ENCODE measurements around the gene ERBB4.

Gene ERBB4

GRCh38 chr2:211664321-211664720 lies 874.3 kb downstream of the ERBB4 start:
- WGBS, 2 experiments = 60 to 88% methylated on average over 1 to 2 of the region's 2 CpGs
- H3K27me3 ChIP-seq (ENCODE audit: control insufficient read depth, insufficient read depth, low read length, poor library complexity, severe bottlenecking) = no peaks in the 10 kb centered on the region
- no peaks in the 10 kb centered on the region for H3K9me3 ChIP-seq (ENCODE audit: control insufficient read depth, low read length)
- no peaks in the 10 kb centered on the region for H3K36me3 ChIP-seq (ENCODE audit: control insufficient read depth, insufficient read depth, low read length)
- no peaks in the 10 kb centered on the region for H3K4me1 ChIP-seq (ENCODE audit: control insufficient read depth, insufficient read depth, low read length)
- no peak overlapping the region for H3K4me3 ChIP-seq (ENCODE audit: insufficient read depth, low read depth, low read length)
- no peak overlapping the region for H3K27ac ChIP-seq (ENCODE audit: insufficient read depth, low read depth, low read length, poor library complexity, severe bottlenecking)

GRCh38 chr2:211654211-211654780 lies 884.3 kb downstream of the ERBB4 start:
- Histone ChIP-seq H3K27ac (ENCODE audit: insufficient read depth, low read depth, low read length, poor library complexity, severe bottlenecking) (no peak overlapping the region), H3K36me3 (ENCODE audit: control insufficient read depth, insufficient read depth, low read length) (no peaks in the 10 kb centered on the region), H3K27me3 (ENCODE audit: control insufficient read depth, insufficient read depth, low read length, poor library complexity, severe bottlenecking) (no peaks in the 10 kb centered on the region), H3K9me3 (ENCODE audit: control insufficient read depth, low read length) (no peaks in the 10 kb centered on the region), H3K4me3 (ENCODE audit: insufficient read depth, low read depth, low read length) (no peak overlapping the region), H3K4me1 (ENCODE audit: control insufficient read depth, insufficient read depth, low read length) (peaks cover 5% of the 10 kb centered on the region)
- 93 to 95% methylated on average over 2 to 3 of the region's 3 CpGs for WGBS, 2 experiments

DNA sequence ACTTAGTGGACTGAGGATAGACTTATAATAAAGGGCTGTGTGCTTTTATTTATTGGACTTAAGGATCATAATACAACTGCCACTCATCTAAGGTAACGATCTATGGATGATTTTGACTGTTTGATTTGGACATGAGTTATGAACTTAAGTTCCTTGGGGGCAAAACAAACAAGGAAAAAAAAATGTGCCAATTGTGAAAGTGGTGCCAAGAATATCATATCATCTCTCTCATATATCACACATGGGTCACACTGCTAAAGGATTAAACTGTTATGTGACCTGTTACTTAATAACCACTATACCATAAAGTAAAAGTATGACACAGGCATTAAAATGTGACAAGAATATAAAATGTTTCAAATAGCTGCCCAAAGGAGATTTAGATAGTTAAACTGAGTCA lies 886.3 kb downstream of the ERBB4 start:
- 100% methylated on average over 1 of the region's 1 CpG; no CpG with 5 or more reads in 1 of the 2 experiments for WGBS, 2 experiments
- H3K27me3 ChIP-seq (ENCODE audit: control insufficient read depth, insufficient read depth, low read length, poor library complexity, severe bottlenecking) = no peaks in the 10 kb centered on the region

GRCh38 chr2:211649331-211649730 lies 889.3 kb downstream of the ERBB4 start:
- Histone ChIP-seq H3K36me3 (ENCODE audit: control insufficient read depth, insufficient read depth, low read length) (no peaks in the 10 kb centered on the region), H3K4me1 (ENCODE audit: control insufficient read depth, insufficient read depth, low read length) (peaks cover 6% of the 10 kb centered on the region), H3K4me3 (ENCODE audit: insufficient read depth, low read depth, low read length) (no peak overlapping the region), H3K27ac (ENCODE audit: insufficient read depth, low read depth, low read length, poor library complexity, severe bottlenecking) (no peak overlapping the region), H3K9me3 (ENCODE audit: control insufficient read depth, low read length) (no peaks in the 10 kb centered on the region), H3K27me3 (ENCODE audit: control insufficient read depth, insufficient read depth, low read length, poor library complexity, severe bottlenecking) (no peaks in the 10 kb centered on the region)
- WGBS, 2 experiments = 73 to 80% methylated on average over 1 to 2 of the region's 2 CpGs

More for the DNA sequence above, 886.3 kb downstream of the ERBB4 start:
- Histone ChIP-seq H3K27ac (ENCODE audit: insufficient read depth, low read depth, low read length, poor library complexity, severe bottlenecking) (no peak overlapping the region), H3K36me3 (ENCODE audit: control insufficient read depth, insufficient read depth, low read length) (no peaks in the 10 kb centered on the region), H3K4me1 (ENCODE audit: control insufficient read depth, insufficient read depth, low read length) (peaks cover 6% of the 10 kb centered on the region), H3K9me3 (ENCODE audit: control insufficient read depth, low read length) (no peaks in the 10 kb centered on the region), H3K4me3 (ENCODE audit: insufficient read depth, low read depth, low read length) (no peak overlapping the region)

DNA sequence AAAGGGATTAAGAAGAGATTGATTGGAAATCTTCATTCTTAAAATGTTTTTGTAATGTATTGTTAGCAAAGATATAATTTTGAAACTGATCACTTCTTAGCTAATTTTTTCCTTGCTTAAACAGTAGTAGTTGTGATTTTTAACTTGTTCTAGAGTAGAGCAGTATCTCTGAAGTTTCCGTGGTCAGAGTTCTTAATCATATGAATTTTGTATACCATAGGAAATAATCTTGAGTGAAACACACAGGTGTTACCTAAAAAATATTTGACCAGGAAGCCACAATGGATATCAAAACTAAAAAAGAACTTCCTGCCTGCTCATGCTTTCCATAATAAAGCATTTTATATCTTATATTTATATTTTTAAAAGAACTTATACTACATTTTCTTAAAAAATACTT lies 907.1 kb downstream of the ERBB4 start:
- Histone ChIP-seq H3K27me3 (ENCODE audit: control insufficient read depth, insufficient read depth, low read length, poor library complexity, severe bottlenecking) (no peaks in the 10 kb centered on the region), H3K27ac (ENCODE audit: insufficient read depth, low read depth, low read length, poor library complexity, severe bottlenecking) (no peak overlapping the region), H3K36me3 (ENCODE audit: control insufficient read depth, insufficient read depth, low read length) (no peaks in the 10 kb centered on the region), H3K4me1 (ENCODE audit: control insufficient read depth, insufficient read depth, low read length) (no peaks in the 10 kb centered on the region), H3K9me3 (ENCODE audit: control insufficient read depth, low read length) (no peaks in the 10 kb centered on the region), H3K4me3 (ENCODE audit: insufficient read depth, low read depth, low read length) (no peak overlapping the region)
- 100% methylated on average over 1 of the region's 1 CpG; no CpG with 5 or more reads in 1 of the 2 experiments for WGBS, 2 experiments

- Histone ChIP-seq H3K4me3 (ENCODE audit: insufficient read depth, low read depth, low read length) (no peak overlapping the region), H3K27me3 (ENCODE audit: control insufficient read depth, insufficient read depth, low read length, poor library complexity, severe bottlenecking) (no peaks in the 10 kb centered on the region), H3K9me3 (ENCODE audit: control insufficient read depth, low read length) (no peaks in the 10 kb centered on the region), H3K36me3 (ENCODE audit: control insufficient read depth, insufficient read depth, low read length) (no peaks in the 10 kb centered on the region), H3K4me1 (ENCODE audit: control insufficient read depth, insufficient read depth, low read length) (no peaks in the 10 kb centered on the region), H3K27ac (ENCODE audit: insufficient read depth, low read depth, low read length, poor library complexity, severe bottlenecking) (no peak overlapping the region)
These were observed 915.5 kb downstream of the ERBB4 start for GRCh38 chr2:211623096-211623495.

DNA sequence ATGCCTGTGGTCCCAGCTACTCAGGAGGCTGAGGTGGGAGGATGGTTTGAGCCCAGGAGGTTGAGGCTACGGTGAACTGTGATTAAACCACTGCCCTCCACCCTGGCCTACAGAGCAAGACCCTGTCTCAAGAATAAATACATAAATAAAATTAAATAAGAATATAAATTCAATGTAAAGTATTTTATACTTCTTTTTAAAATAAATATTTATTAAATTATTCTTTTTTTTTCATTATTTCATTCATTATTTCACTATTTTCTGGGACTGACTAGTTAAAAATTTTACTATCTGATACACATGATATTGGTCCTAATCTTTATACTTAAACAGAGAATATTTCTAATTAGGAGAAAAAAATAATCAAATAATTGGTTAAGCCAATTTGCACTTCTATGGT lies 917.6 kb downstream of the ERBB4 start:
- Histone ChIP-seq H3K4me3 (ENCODE audit: insufficient read depth, low read depth, low read length) (no peak overlapping the region), H3K4me1 (ENCODE audit: control insufficient read depth, insufficient read depth, low read length) (no peaks in the 10 kb centered on the region), H3K27me3 (ENCODE audit: control insufficient read depth, insufficient read depth, low read length, poor library complexity, severe bottlenecking) (no peaks in the 10 kb centered on the region), H3K9me3 (ENCODE audit: control insufficient read depth, low read length) (no peaks in the 10 kb centered on the region), H3K27ac (ENCODE audit: insufficient read depth, low read depth, low read length, poor library complexity, severe bottlenecking) (no peak overlapping the region), H3K36me3 (ENCODE audit: control insufficient read depth, insufficient read depth, low read length) (no peaks in the 10 kb centered on the region)
- 88% methylated on average over 1 of the region's 1 CpG; no CpG with 5 or more reads in 1 of the 2 experiments for WGBS, 2 experiments

DNA sequence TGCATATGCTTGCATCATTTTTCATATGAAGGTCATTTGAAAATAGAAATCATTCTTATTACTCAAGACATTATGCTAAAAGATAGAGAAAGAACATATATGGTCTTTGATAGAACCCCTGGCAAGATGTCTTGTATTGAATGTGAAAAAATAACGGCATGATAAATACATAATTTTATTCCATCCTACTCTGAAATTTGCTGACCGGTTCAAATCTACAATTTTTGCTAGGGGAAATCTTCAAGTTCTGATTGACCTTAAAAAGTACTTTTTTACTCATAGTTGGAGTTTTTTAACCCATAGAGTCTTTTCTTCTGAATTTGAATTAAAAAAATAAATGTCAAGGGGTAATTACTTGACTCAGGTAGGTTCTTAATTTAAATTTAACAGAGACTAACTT lies 920.8 kb downstream of the ERBB4 start:
- Histone ChIP-seq H3K4me1 (ENCODE audit: control insufficient read depth, insufficient read depth, low read length) (no peaks in the 10 kb centered on the region), H3K27ac (ENCODE audit: insufficient read depth, low read depth, low read length, poor library complexity, severe bottlenecking) (no peak overlapping the region), H3K9me3 (ENCODE audit: control insufficient read depth, low read length) (no peaks in the 10 kb centered on the region), H3K36me3 (ENCODE audit: control insufficient read depth, insufficient read depth, low read length) (no peaks in the 10 kb centered on the region), H3K27me3 (ENCODE audit: control insufficient read depth, insufficient read depth, low read length, poor library complexity, severe bottlenecking) (no peaks in the 10 kb centered on the region), H3K4me3 (ENCODE audit: insufficient read depth, low read depth, low read length) (no peak overlapping the region)
- WGBS, 2 experiments = 96 to 100% methylated on average over 1 to 2 of the region's 2 CpGs

DNA sequence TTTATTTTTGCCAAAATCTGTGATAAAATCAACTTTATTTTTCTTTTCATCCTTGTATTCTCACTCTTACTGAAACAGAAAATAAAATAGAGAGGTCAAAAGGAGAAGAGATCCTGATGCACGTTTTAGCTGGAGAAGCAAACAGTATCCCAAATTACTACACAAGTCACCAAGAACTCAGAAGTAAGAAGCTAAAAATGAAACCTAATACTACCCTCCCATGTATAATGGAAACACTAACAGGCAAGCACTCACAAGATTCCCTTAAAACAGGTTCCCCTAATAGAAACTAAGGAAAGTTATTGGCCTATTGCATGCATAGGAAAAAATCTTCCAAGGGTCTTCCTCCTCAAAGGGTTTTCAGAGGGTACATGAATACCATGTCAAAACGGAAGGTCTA lies 927.0 kb downstream of the ERBB4 start:
- no peaks in the 10 kb centered on the region for H3K4me1 ChIP-seq (ENCODE audit: control insufficient read depth, insufficient read depth, low read length)
- no peaks in the 10 kb centered on the region for H3K9me3 ChIP-seq (ENCODE audit: control insufficient read depth, low read length)
- WGBS, 2 experiments = 98 to 100% methylated on average over 1 to 2 of the region's 2 CpGs
- no peaks in the 10 kb centered on the region for H3K36me3 ChIP-seq (ENCODE audit: control insufficient read depth, insufficient read depth, low read length)
- no peak overlapping the region for H3K27ac ChIP-seq (ENCODE audit: insufficient read depth, low read depth, low read length, poor library complexity, severe bottlenecking)
- no peak overlapping the region for H3K4me3 ChIP-seq (ENCODE audit: insufficient read depth, low read depth, low read length)
- no peaks in the 10 kb centered on the region for H3K27me3 ChIP-seq (ENCODE audit: control insufficient read depth, insufficient read depth, low read length, poor library complexity, severe bottlenecking)

DNA sequence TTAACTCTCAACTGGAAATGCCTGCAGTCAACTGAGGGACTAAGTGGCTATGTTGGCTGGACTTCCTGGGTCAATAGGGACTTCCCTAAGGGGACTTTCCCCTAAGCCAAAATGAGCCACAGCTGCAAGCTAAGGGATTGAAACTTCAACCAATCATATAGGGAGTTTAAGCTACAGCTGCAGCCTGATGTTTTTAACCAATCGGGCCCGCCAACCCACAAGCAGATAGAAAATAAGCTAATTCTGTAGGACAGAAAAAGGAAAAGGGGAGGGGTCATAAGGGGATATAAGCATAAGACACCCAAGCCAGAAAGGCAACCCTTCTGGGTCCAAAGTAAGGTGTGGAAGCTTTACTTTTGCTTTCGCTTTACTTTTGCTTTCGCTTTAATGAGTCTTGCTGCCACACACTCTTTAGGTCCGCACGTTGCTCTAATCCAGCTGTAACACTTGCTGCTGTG lies 927.5 kb downstream of the ERBB4 start:
- no peaks in the 10 kb centered on the region for H3K27me3 ChIP-seq (ENCODE audit: control insufficient read depth, insufficient read depth, low read length, poor library complexity, severe bottlenecking)
- H3K27ac ChIP-seq (ENCODE audit: insufficient read depth, low read depth, low read length, poor library complexity, severe bottlenecking) = no peak overlapping the region
- H3K4me1 ChIP-seq (ENCODE audit: control insufficient read depth, insufficient read depth, low read length) = no peaks in the 10 kb centered on the region
- H3K36me3 ChIP-seq (ENCODE audit: control insufficient read depth, insufficient read depth, low read length) = no peaks in the 10 kb centered on the region
- no peak overlapping the region for H3K4me3 ChIP-seq (ENCODE audit: insufficient read depth, low read depth, low read length)
- 96 to 97% methylated on average over 6 of the region's 6 CpGs for WGBS, 2 experiments
- H3K9me3 ChIP-seq (ENCODE audit: control insufficient read depth, low read length) = no peaks in the 10 kb centered on the region

- Histone ChIP-seq H3K4me1 (ENCODE audit: control insufficient read depth, insufficient read depth, low read length) (no peaks in the 10 kb centered on the region), H3K27me3 (ENCODE audit: control insufficient read depth, insufficient read depth, low read length, poor library complexity, severe bottlenecking) (no peaks in the 10 kb centered on the region), H3K4me3 (ENCODE audit: insufficient read depth, low read depth, low read length) (no peak overlapping the region), H3K36me3 (ENCODE audit: control insufficient read depth, insufficient read depth, low read length) (no peaks in the 10 kb centered on the region), H3K9me3 (ENCODE audit: control insufficient read depth, low read length) (no peaks in the 10 kb centered on the region), H3K27ac (ENCODE audit: insufficient read depth, low read depth, low read length, poor library complexity, severe bottlenecking) (no peak overlapping the region)
These were observed 929.5 kb downstream of the ERBB4 start for GRCh38 chr2:211609127-211609526.
